ENCODE results near the gene CDKAL1. TPM values are rescaled to one million over a fixed set of nuclear protein-coding genes. Genes with fewer than 3 reads are reported as not detected.

The CDKAL1 gene
- total and polyA plus RNA-seq, 4 donors: 2.0 to 12.9 (median 6.7) TPM

DNA sequence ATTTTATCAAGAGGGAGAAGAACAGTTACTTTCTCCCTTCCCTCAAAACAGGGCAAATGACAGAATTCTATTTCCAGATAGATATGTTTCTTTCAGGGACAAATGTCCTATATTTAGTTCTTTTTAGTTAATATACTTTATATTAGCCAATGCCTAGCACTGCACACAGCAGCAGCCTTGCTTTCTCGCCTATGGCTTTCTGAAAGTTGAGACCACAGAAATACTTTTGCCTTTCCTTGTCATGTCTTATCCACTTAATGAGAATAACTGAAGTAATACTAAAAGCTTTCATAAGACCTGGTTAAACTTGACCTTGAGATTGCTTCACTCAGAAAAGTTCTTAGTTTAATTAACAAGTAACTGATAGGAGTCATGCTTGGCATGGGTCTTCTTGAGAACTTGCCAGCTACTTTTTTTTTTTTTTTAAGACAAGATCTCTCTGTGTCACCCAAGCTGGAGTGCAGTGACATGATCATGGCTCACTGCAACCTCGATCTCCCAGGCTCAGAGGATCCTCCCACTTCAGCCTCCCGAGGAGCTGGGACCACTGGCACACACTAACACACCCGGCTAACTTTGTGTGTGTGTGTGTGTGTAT, 159.3 kb downstream of the CDKAL1 start:
- WGBS: 88% methylated on average over 4 of the region's 4 CpGs
- Histone ChIP-seq H3K9ac (ENCODE audit: low read depth in 1 of 2, low read length in 2 of 2) (no peak overlapping the region), H3K36me3 (ENCODE audit: control insufficient read depth in 4 of 4, insufficient read depth in 3 of 4, low read depth in 1 of 4, low read length in 3 of 4) (no peaks in the 10 kb centered on the region), H3K4me1 (ENCODE audit: control insufficient read depth in 4 of 4, insufficient read depth in 4 of 4, low read length in 3 of 4) (no peaks in the 10 kb centered on the region), H3K4me3 (ENCODE audit: low read depth in 1 of 3, low read length in 3 of 3) (no peak overlapping the region), H3K27me3 (ENCODE audit: control insufficient read depth in 4 of 4, insufficient read depth in 4 of 4, low read length in 3 of 4) (no peaks in the 10 kb centered on the region), H3K27ac (ENCODE audit: low read depth in 1 of 2, low read length in 2 of 2) (no peak overlapping the region), H3K9me3 (ENCODE audit: control insufficient read depth in 4 of 4, low read length in 3 of 4) (no peaks in the 10 kb centered on the region)
- DNase-seq (ENCODE audit: low spot score): no peak
- TF ChIP-seq RXRA (IDR thresholded peaks at IDR 0.05): no peak
- TF ChIP-seq, protein P1, sequence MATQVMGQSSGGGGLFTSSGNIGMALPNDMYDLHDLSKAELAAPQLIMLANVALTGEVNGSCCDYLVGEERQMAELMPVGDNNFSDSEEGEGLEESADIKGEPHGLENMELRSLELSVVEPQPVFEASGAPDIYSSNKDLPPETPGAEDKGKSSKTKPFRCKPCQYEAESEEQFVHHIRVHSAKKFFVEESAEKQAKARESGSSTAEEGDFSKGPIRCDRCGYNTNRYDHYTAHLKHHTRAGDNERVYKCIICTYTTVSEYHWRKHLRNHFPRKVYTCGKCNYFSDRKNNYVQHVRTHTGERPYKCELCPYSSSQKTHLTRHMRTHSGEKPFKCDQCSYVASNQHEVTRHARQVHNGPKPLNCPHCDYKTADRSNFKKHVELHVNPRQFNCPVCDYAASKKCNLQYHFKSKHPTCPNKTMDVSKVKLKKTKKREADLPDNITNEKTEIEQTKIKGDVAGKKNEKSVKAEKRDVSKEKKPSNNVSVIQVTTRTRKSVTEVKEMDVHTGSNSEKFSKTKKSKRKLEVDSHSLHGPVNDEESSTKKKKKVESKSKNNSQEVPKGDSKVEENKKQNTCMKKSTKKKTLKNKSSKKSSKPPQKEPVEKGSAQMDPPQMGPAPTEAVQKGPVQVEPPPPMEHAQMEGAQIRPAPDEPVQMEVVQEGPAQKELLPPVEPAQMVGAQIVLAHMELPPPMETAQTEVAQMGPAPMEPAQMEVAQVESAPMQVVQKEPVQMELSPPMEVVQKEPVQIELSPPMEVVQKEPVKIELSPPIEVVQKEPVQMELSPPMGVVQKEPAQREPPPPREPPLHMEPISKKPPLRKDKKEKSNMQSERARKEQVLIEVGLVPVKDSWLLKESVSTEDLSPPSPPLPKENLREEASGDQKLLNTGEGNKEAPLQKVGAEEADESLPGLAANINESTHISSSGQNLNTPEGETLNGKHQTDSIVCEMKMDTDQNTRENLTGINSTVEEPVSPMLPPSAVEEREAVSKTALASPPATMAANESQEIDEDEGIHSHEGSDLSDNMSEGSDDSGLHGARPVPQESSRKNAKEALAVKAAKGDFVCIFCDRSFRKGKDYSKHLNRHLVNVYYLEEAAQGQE (IDR thresholded peaks at IDR 0.05): no peak
- TF ChIP-seq, protein P2, sequence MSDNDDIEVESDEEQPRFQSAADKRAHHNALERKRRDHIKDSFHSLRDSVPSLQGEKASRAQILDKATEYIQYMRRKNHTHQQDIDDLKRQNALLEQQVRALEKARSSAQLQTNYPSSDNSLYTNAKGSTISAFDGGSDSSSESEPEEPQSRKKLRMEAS (IDR thresholded peaks at IDR 0.05): no peak
- no peak for TF ChIP-seq EGR1 (IDR thresholded peaks at IDR 0.05; ENCODE audit: low read depth in 2 of 2)
- TF ChIP-seq, protein P3, sequence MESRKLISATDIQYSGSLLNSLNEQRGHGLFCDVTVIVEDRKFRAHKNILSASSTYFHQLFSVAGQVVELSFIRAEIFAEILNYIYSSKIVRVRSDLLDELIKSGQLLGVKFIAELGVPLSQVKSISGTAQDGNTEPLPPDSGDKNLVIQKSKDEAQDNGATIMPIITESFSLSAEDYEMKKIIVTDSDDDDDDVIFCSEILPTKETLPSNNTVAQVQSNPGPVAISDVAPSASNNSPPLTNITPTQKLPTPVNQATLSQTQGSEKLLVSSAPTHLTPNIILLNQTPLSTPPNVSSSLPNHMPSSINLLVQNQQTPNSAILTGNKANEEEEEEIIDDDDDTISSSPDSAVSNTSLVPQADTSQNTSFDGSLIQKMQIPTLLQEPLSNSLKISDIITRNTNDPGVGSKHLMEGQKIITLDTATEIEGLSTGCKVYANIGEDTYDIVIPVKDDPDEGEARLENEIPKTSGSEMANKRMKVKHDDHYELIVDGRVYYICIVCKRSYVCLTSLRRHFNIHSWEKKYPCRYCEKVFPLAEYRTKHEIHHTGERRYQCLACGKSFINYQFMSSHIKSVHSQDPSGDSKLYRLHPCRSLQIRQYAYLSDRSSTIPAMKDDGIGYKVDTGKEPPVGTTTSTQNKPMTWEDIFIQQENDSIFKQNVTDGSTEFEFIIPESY (IDR thresholded peaks at IDR 0.05): no peak
- no peak for TF ChIP-seq TAF1 (conservative IDR thresholded peaks at IDR 0.05)
- no peak for TF ChIP-seq NR2F2 (IDR thresholded peaks at IDR 0.05)

- Histone ChIP-seq H3K36me3 (ENCODE audit: control insufficient read depth in 4 of 4, insufficient read depth in 3 of 4, low read depth in 1 of 4, low read length in 3 of 4) (no peaks in the 10 kb centered on the region), H3K27ac (ENCODE audit: low read depth in 1 of 2, low read length in 2 of 2) (no peak overlapping the region), H3K9me3 (ENCODE audit: control insufficient read depth in 4 of 4, low read length in 3 of 4) (no peaks in the 10 kb centered on the region), H3K27me3 (ENCODE audit: control insufficient read depth in 4 of 4, insufficient read depth in 4 of 4, low read length in 3 of 4) (no peaks in the 10 kb centered on the region), H3K9ac (ENCODE audit: low read depth in 1 of 2, low read length in 2 of 2) (no peak overlapping the region), H3K4me3 (ENCODE audit: low read depth in 1 of 3, low read length in 3 of 3) (no peak overlapping the region), H3K4me1 (ENCODE audit: control insufficient read depth in 4 of 4, insufficient read depth in 4 of 4, low read length in 3 of 4) (peaks cover 0 to 4% (median under 1%) of the 10 kb centered on the region in 4 donors)
- no peak for DNase-seq (ENCODE audit: low spot score)
- TF ChIP-seq JUND (IDR thresholded peaks at IDR 0.05) (no peak), ATF3 (IDR thresholded peaks at IDR 0.05) (no peak), RAD21 (IDR thresholded peaks at IDR 0.05) (no peak), RXRA (IDR thresholded peaks at IDR 0.05) (no peak)
- WGBS: 97% methylated on average over 3 of the region's 3 CpGs
Measured at GRCh38 chr6:20696676-20697075, 162.4 kb downstream of the CDKAL1 start.

- H3K4me1 ChIP-seq (ENCODE audit: control insufficient read depth in 4 of 4, insufficient read depth in 4 of 4, low read length in 3 of 4): peaks cover 0 to 4% (median under 1%) of the 10 kb centered on the region in 4 donors
- no peaks in the 10 kb centered on the region for H3K9me3 ChIP-seq (ENCODE audit: control insufficient read depth in 4 of 4, low read length in 3 of 4)
- 95% methylated on average over 1 of the region's 1 CpG for WGBS
- H3K4me3 ChIP-seq (ENCODE audit: low read depth in 1 of 3, low read length in 3 of 3): no peak overlapping the region
- no peaks in the 10 kb centered on the region for H3K36me3 ChIP-seq (ENCODE audit: control insufficient read depth in 4 of 4, insufficient read depth in 3 of 4, low read depth in 1 of 4, low read length in 3 of 4)
- no peak for TF ChIP-seq EGR1 (IDR thresholded peaks at IDR 0.05; ENCODE audit: low read depth in 2 of 2)
- TF ChIP-seq, protein P1 (IDR thresholded peaks at IDR 0.05): no peak
- TF ChIP-seq SP1 (IDR thresholded peaks at IDR 0.05): no peak
- no peak for TF ChIP-seq JUND (IDR thresholded peaks at IDR 0.05)
- no peak for TF ChIP-seq HNF4G (IDR thresholded peaks at IDR 0.05)
- TF ChIP-seq RAD21 (IDR thresholded peaks at IDR 0.05): no peak
- no peak for TF ChIP-seq FOXA2 (IDR thresholded peaks at IDR 0.05)
- TF ChIP-seq, protein P2 (IDR thresholded peaks at IDR 0.05): no peak
- TF ChIP-seq RXRA (IDR thresholded peaks at IDR 0.05): no peak
- DNase-seq (ENCODE audit: low spot score): no peak
- H3K9ac ChIP-seq (ENCODE audit: low read depth in 1 of 2, low read length in 2 of 2): no peak overlapping the region
- H3K27me3 ChIP-seq (ENCODE audit: control insufficient read depth in 4 of 4, insufficient read depth in 4 of 4, low read length in 3 of 4): no peaks in the 10 kb centered on the region
- no peak overlapping the region for H3K27ac ChIP-seq (ENCODE audit: low read depth in 1 of 2, low read length in 2 of 2)
Measured at GRCh38 chr6:20698675-20699074, 164.4 kb downstream of the CDKAL1 start.

Data from liver (tissue), 9 donors.